Measurements from ENCODE around the gene UBQLNL. TPM values are rescaled to one million over a fixed set of nuclear protein-coding genes. Genes with fewer than 3 reads are reported as not detected.

The UBQLNL gene
- total and polyA plus RNA-seq, 2 of the 13 experiments (the other 11 are each of a cell fraction or from before 2014, with no cell fraction given), result 0.08 TPM; not detected in 1

GRCh38 chr11:5476186-5476819, 40.2 kb downstream of the UBQLNL start:
- CTCF ChIA-PET (ENCODE audit: low intra/inter-chr PET ratio, low total read pairs), result interaction anchor here (0.7 to 2.1 kb wide), 2 partner anchors 327 to 332 kb away, joined by 3 to 35 read pairs; partner anchors contain the start of gene OR52N2
- Histone ChIP-seq H3K4me3 (replicated peaks in 1 of 3; ENCODE audit: insufficient read depth in 1 of 3, low read depth in 2 of 3, low read length in 3 of 3) (no peak overlapping the region), H3K36me3 (replicated peaks in 1 of 2; ENCODE audit: control insufficient read depth in 1 of 2, insufficient read depth in 2 of 2, low read length in 2 of 2) (no peaks in the 10 kb centered on the region), H4K20me1 (ENCODE audit: insufficient read depth, low read length) (no peaks in the 10 kb centered on the region), H2AFZ (ENCODE audit: low read length) (no peak overlapping the region), H3K9ac (ENCODE audit: insufficient read depth, low read depth, low read length) (no peak overlapping the region), H3K4me1 (ENCODE audit: insufficient read depth, low read length) (no peaks in the 10 kb centered on the region), H3K27me3 (ENCODE audit: control insufficient read depth in 1 of 2, insufficient read depth in 2 of 2, low read length in 2 of 2) (0 out of 5 replicates have a peak, but pooled peaks cover 0 to 9% of the 10 kb centered on the region in 2 experiments), H3K27ac (ENCODE audit: extremely low read length, insufficient read depth, low read length) (no peak overlapping the region), H3K4me2 (ENCODE audit: low read depth, low read length) (no peak overlapping the region), H3K79me2 (ENCODE audit: insufficient read depth, low read length) (no peaks in the 10 kb centered on the region), H3K9me3 (ENCODE audit: low read length) (no peaks in the 10 kb centered on the region)
- peak; percentile 77 for ATAC-seq
- TF ChIP-seq PRPF4 (IDR thresholded peaks at IDR 0.05; ENCODE audit: low read depth, low read length, poor library complexity, severe bottlenecking) (no peak), GTF2F1 (IDR thresholded peaks at IDR 0.05; ENCODE audit: low read length) (no peak), CTCF (CRISPR knock-in tag; IDR thresholded peaks at IDR 0.05) (peak; percentile 74), ZFP90 (CRISPR knock-in tag; IDR thresholded peaks at IDR 0.05; ENCODE audit: borderline replicate concordance) (no peak), FOXP4 (CRISPR knock-in tag; IDR thresholded peaks at IDR 0.05) (no peak), STAG1 (CRISPR knock-in tag; IDR thresholded peaks at IDR 0.05) (peak; percentile 45), SMC3 (IDR thresholded peaks at IDR 0.05; ENCODE audit: low read length) (peak; percentile 66)
- in situ Hi-C loops (cut with HindIII; ENCODE audit: extremely low pct_ligation_motif_present, low pct_unique_long_range_greater_than_20kb), result loop anchor here (5.0 kb wide), 1 partner anchor 331 kb away; the partner anchor contains the start of gene OR52N2
- POLR2A ChIA-PET, result no interaction called here
- no TSS peak for BruUV-seq (replicated peaks)
- WGBS (ENCODE audit: low lambda C conversion rate), result 5% methylated on average over 2 of the region's 2 CpGs
- intact Hi-C loops (cut with micrococcal nuclease; ENCODE audit: unreplicated experiment), result loop anchor here (10.0 kb wide), 1 partner anchor 878 kb away; no protein-coding TSS in a partner anchor
- peak; percentile 36 for DNase-seq (ENCODE audit: low spot score)
- FAIRE-seq, result peak; percentile 51
